Adrenal gland (tissue), 5 donors: ENCODE results near the gene NIM1K.

Experiments used
- POLR2A ChIP-seq, 2 donors: fragments of 450-650 bp; IDR thresholded peaks; one replicate each; pipeline ENCODE4 v1.6.1; 2017; ENCODE audit warnings: antibody characterized with exemption in 2 of 2, mild to moderate bottlenecking in 2 of 2, moderate library complexity in 1 of 2
- TF ChIP-seq, protein P1 (sequence below), 6 experiments: fragments of 450-650 bp in 4 of 6; fragments of 200-600 bp in 2 of 6; sonication (generic) in 1 of 6; IDR thresholded peaks; 1 replicate in 5 of 6; 2 replicates in 1 of 6; pipeline versions ENCODE4 v1.5.1 to v1.8.0; 2016 to 2021; ENCODE audit warnings: antibody characterized with exemption in 6 of 6, mild to moderate bottlenecking in 2 of 6, moderate library complexity in 1 of 6
- donor health status: DM: no; HTN: no; CAD: no.

DNA sequence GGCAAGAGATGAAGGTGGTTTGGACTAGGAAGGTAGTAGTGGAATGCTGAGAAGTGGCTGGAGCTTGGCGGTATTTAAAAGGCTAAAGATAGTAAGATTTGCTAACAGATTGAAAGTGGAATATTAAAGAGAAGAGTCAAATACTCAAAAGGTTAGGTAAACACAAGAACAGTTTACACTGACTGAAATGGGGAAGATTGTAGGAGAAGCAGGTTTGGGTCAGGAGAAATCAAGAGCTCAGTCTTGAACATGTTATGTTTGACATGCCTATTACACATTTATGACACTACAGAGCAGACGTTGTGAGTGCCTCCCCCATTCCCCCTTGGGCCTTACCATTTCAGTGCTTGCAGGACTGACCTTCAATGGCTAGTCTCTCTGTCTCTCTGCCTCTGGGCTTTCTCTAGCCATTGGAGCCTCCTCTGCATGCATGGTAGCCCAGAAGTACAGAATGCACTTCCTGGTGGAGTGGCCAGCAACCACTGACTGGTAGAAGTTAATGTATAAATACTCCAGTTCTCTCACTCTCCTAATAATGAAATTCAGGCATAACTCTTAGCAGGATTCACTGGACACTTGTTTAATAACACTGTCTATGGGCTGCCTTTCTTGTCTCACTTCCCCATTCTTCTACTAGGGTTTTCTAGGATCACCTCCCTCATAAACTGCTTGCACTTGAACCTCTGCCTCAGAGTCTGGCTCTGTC lies 64.4 kb downstream of the NIM1K start:
- TF ChIP-seq, protein P1, sequence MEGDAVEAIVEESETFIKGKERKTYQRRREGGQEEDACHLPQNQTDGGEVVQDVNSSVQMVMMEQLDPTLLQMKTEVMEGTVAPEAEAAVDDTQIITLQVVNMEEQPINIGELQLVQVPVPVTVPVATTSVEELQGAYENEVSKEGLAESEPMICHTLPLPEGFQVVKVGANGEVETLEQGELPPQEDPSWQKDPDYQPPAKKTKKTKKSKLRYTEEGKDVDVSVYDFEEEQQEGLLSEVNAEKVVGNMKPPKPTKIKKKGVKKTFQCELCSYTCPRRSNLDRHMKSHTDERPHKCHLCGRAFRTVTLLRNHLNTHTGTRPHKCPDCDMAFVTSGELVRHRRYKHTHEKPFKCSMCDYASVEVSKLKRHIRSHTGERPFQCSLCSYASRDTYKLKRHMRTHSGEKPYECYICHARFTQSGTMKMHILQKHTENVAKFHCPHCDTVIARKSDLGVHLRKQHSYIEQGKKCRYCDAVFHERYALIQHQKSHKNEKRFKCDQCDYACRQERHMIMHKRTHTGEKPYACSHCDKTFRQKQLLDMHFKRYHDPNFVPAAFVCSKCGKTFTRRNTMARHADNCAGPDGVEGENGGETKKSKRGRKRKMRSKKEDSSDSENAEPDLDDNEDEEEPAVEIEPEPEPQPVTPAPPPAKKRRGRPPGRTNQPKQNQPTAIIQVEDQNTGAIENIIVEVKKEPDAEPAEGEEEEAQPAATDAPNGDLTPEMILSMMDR (IDR thresholded peaks at IDR 0.05): no peak
- no peak for TF ChIP-seq POLR2A (IDR thresholded peaks at IDR 0.05)
